Measurements from ENCODE around the gene ANKRD49.

The ANKRD49 gene

DNA sequence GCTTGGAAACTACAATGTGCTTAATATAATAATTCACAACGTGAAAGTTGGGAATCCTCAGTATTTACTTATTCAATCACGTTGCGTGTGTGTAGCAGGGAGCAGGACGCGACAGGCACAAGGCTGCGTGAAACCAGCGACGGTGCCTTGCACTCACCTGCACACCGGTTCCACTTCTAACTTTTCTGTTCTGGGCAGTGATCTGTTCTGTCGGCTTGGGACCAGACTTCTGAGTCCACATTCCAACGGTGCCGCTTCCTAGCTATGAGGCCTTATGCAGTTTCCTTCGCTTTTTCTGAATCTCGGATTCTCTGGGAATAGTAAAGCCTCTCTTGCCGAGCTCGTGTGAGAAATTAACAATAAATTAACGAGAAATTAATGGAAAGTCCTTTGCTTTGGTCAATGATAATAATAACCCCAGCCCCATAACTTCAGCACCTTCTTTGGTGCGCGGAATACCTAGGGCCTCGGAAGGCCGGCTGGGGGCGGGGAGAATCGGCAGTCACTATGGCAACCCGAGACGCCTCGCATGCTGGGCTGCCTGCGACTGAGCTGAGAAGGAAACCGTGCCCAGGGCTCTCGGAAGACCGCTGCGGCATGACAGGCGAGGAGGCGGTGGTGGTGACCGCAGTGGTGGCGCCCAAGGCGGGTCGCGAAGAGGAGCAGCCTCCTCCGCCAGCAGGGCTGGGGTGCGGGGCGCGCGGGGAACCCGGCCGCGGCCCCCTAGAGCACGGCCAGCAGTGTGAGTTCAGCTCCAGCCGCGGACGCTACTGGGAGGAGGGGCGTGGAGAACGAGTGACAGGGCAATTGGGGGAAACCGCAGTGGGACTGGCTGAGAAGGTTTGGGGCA, 18.4 kb downstream of the ANKRD49 start, which contains the start of gene C11orf97:
TSS of gene C11orf97 (plus strand) at position 530 of the 850 bp plus-strand sequence. CDS start at position 598, 68 bp downstream.
- Histone ChIP-seq H3K36me3 (ENCODE audit: control insufficient read depth, insufficient read depth, low read length, severe bottlenecking) (no peaks in the 10 kb centered on the region), H3K9me3 (ENCODE audit: control insufficient read depth, low read length) (no peaks in the 10 kb centered on the region), H3K4me1 (ENCODE audit: control insufficient read depth, insufficient read depth, low read length) (peaks cover 7% of the 10 kb centered on the region), H3K9ac (ENCODE audit: low read length) (peak within 1 kb of the TSS; percentile 30), H3K27me3 (replicated peaks; ENCODE audit: control insufficient read depth, insufficient read depth, low read length) (no peaks in the 10 kb centered on the region), H3K4me3 (ENCODE audit: low read length) (peak within 1 kb of the TSS; percentile 84)
- peak; percentile 68 for DNase-seq (ENCODE audit: low read depth)

DNA sequence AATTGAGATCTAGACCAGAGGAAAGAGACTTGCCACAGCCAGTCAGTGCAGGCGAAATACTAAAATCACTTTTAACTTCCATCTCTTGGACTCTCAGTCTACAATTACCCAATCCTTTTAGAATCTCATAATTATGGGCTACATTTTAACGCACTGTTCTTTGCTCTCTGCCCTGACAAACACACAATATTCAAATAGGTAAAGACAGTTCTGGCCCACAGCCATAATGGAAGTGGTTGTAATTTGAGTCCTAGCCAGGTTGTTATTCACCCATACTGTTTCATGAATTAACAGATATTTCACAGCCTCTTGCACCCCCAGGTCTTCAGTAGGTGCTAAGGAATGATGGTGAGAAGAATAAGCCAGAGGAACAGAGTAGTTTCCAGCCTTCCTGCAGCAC, 19.3 kb downstream of the ANKRD49 start:
- Histone ChIP-seq H3K36me3 (ENCODE audit: control insufficient read depth, insufficient read depth, low read length, severe bottlenecking) (no peaks in the 10 kb centered on the region), H3K9ac (ENCODE audit: low read length) (no peak overlapping the region), H3K4me3 (ENCODE audit: low read length) (peak overlapping the region; percentile 84), H3K27me3 (replicated peaks; ENCODE audit: control insufficient read depth, insufficient read depth, low read length) (no peaks in the 10 kb centered on the region), H3K4me1 (ENCODE audit: control insufficient read depth, insufficient read depth, low read length) (peaks cover 7% of the 10 kb centered on the region), H3K9me3 (ENCODE audit: control insufficient read depth, low read length) (no peaks in the 10 kb centered on the region)
- no peak for DNase-seq (ENCODE audit: low read depth)

DNA sequence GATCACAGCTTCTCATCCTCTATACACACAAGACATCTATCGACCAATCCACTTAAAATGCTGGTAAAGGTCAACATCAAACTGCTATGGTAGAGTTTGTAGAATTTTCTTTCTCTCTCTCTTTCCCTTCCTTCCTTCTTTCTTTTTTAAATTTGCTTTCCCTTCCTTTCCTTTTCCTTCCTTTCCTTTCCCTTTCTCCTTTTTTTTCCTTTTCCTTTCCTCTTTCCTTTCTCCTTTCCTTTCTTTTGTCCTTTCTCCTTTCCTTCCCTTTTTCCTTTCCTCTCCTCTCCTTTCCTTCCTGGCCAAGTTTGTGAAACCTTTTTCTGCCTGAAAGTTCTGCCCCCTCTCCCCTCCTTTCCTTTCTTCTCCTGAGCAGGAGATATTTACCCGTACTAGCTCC, 21.6 kb downstream of the ANKRD49 start:
- Histone ChIP-seq H3K9me3 (ENCODE audit: control insufficient read depth, low read length) (no peaks in the 10 kb centered on the region), H3K27me3 (replicated peaks; ENCODE audit: control insufficient read depth, insufficient read depth, low read length) (no peaks in the 10 kb centered on the region), H3K4me3 (ENCODE audit: low read length) (no peak overlapping the region), H3K36me3 (ENCODE audit: control insufficient read depth, insufficient read depth, low read length, severe bottlenecking) (no peaks in the 10 kb centered on the region), H3K4me1 (ENCODE audit: control insufficient read depth, insufficient read depth, low read length) (peaks cover 7% of the 10 kb centered on the region), H3K9ac (ENCODE audit: low read length) (no peak overlapping the region)
- no peak for DNase-seq (ENCODE audit: low read depth)

DNA sequence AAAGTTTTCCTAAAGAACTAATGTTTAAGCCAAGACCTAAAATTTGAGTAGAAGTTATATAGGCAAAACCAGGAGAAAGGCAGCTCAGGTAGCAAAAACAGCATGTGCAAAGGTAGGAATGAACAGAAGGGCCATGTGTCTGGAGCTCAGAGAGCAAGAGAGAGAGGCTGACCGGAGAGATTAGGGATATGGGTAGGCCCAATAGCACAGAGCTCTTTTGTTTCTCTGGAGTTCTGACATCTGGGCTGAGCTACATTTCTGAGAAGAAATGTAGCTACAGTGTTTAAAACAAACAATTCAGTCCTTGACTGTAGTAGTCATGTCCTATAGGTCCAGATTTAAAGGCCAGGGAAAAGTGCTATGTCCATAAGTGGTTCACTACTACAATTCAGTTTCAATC, 22.9 kb downstream of the ANKRD49 start:
- Histone ChIP-seq H3K9me3 (ENCODE audit: control insufficient read depth, low read length) (no peaks in the 10 kb centered on the region), H3K4me3 (ENCODE audit: low read length) (no peak overlapping the region), H3K36me3 (ENCODE audit: control insufficient read depth, insufficient read depth, low read length, severe bottlenecking) (no peaks in the 10 kb centered on the region), H3K4me1 (ENCODE audit: control insufficient read depth, insufficient read depth, low read length) (peaks cover 7% of the 10 kb centered on the region), H3K27me3 (replicated peaks; ENCODE audit: control insufficient read depth, insufficient read depth, low read length) (no peaks in the 10 kb centered on the region), H3K9ac (ENCODE audit: low read length) (no peak overlapping the region)
- no peak for DNase-seq (ENCODE audit: low read depth)

DNA sequence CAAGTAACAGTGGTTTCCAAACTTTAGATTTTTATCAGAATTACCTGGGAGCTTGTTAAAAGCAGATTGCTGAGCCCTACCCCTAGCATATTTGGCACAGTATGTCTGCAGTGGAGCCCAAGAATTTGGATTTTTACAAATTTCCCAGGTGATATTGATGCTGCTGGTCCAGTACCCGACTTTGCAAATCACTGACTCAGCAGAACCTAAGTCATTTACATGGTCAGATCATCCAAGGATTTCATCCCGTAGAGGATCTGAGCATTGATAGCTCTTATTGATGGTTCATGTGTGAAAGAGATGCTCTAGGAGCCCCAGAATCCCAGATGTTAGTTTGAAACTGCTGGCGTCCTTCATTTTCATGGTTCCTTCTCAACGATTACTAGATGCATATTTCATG, 24.5 kb downstream of the ANKRD49 start:
- Histone ChIP-seq H3K27me3 (replicated peaks; ENCODE audit: control insufficient read depth, insufficient read depth, low read length) (no peaks in the 10 kb centered on the region), H3K9me3 (ENCODE audit: control insufficient read depth, low read length) (no peaks in the 10 kb centered on the region), H3K4me1 (ENCODE audit: control insufficient read depth, insufficient read depth, low read length) (no peaks in the 10 kb centered on the region), H3K36me3 (ENCODE audit: control insufficient read depth, insufficient read depth, low read length, severe bottlenecking) (no peaks in the 10 kb centered on the region), H3K4me3 (ENCODE audit: low read length) (no peak overlapping the region), H3K9ac (ENCODE audit: low read length) (no peak overlapping the region)
- no peak for DNase-seq (ENCODE audit: low read depth)

DNA sequence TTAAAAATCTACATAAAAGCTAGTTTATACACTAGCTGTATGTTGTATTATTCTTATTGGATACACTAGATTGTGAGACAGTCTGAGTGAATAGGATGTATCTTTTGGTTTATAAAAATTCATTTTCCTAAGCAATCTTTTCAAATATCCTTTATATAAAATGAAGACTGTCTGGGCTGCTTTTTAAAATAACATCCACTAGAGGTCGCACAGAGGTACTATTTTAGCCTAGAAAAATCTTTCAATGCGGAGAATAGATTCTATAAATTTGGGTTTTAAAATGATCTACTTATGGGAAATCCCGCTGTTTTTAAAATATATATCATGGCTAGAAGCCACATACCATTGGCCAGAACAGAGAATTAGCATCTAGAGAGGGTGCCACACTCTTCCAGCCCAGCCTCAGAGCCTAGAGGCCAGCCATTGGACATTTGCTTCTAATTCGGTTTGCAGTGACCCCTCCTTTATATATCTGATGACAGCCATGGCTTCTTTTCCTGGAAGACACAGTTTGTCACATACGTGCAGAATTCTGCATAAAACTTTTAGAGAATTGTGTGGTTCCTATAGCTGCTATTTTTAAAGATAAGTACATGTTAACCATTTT, 25.8 kb downstream of the ANKRD49 start:
- H3K9me3 ChIP-seq (ENCODE audit: control insufficient read depth, low read length), result no peaks in the 10 kb centered on the region
- no peak overlapping the region for H3K4me3 ChIP-seq (ENCODE audit: low read length)
- peak; percentile 83 for DNase-seq (ENCODE audit: low read depth)
- no peaks in the 10 kb centered on the region for H3K36me3 ChIP-seq (ENCODE audit: control insufficient read depth, insufficient read depth, low read length, severe bottlenecking)
- H3K9ac ChIP-seq (ENCODE audit: low read length), result no peak overlapping the region
- no peaks in the 10 kb centered on the region for H3K27me3 ChIP-seq (replicated peaks; ENCODE audit: control insufficient read depth, insufficient read depth, low read length)
- H3K4me1 ChIP-seq (ENCODE audit: control insufficient read depth, insufficient read depth, low read length), result no peaks in the 10 kb centered on the region

DNA sequence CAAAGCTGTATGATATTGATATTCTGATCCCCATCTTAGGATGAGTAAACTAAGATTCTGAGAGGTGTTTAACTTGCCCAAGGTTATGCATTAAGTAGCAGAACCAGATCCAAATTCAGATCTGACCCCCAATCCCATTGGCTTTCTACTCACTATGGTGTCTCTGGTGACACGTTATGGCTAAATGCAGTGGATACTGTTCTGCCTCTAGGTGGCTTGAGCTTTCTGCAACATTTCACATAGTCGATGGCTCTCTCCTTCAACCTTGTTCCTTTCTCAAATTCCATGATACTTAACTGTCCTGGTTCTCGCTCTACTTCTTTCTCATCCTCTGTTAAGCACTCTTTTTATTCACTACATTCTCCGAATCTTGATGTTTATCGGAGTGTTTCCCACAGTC, 27.9 kb downstream of the ANKRD49 start:
- DNase-seq (ENCODE audit: low read depth), result peak; percentile 38
- H3K4me1 ChIP-seq (ENCODE audit: control insufficient read depth, insufficient read depth, low read length), result peaks cover 7% of the 10 kb centered on the region
- no peak overlapping the region for H3K9ac ChIP-seq (ENCODE audit: low read length)
- H3K27me3 ChIP-seq (replicated peaks; ENCODE audit: control insufficient read depth, insufficient read depth, low read length), result no peaks in the 10 kb centered on the region
- no peaks in the 10 kb centered on the region for H3K36me3 ChIP-seq (ENCODE audit: control insufficient read depth, insufficient read depth, low read length, severe bottlenecking)
- no peak overlapping the region for H3K4me3 ChIP-seq (ENCODE audit: low read length)
- H3K9me3 ChIP-seq (ENCODE audit: control insufficient read depth, low read length), result no peaks in the 10 kb centered on the region

DNA sequence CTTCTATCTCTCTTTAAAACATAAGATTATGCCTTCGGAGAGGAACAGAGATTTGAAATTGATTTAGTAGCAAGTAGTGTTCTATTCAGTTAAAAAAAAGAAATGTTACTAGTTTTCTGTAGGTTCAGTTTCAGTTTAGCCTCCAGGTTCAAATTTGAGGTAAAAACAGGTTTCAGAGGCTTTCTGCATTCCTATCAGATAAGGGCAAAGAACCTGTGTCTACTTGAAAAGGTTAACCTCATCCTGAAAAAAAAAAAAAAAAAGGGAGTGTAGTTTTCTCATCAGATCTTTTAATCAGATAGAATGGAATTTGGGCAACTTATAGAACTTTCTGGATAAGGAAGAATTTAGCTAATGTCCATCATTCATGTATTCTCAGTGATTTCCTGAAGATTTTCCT, 30.6 kb downstream of the ANKRD49 start:
- H3K4me1 ChIP-seq (ENCODE audit: control insufficient read depth, insufficient read depth, low read length), result peaks cover 7% of the 10 kb centered on the region
- H3K4me3 ChIP-seq (ENCODE audit: low read length), result no peak overlapping the region
- no peak overlapping the region for H3K9ac ChIP-seq (ENCODE audit: low read length)
- H3K27me3 ChIP-seq (replicated peaks; ENCODE audit: control insufficient read depth, insufficient read depth, low read length), result no peaks in the 10 kb centered on the region
- no peak for DNase-seq (ENCODE audit: low read depth)
- no peaks in the 10 kb centered on the region for H3K36me3 ChIP-seq (ENCODE audit: control insufficient read depth, insufficient read depth, low read length, severe bottlenecking)
- H3K9me3 ChIP-seq (ENCODE audit: control insufficient read depth, low read length), result no peaks in the 10 kb centered on the region

DNA sequence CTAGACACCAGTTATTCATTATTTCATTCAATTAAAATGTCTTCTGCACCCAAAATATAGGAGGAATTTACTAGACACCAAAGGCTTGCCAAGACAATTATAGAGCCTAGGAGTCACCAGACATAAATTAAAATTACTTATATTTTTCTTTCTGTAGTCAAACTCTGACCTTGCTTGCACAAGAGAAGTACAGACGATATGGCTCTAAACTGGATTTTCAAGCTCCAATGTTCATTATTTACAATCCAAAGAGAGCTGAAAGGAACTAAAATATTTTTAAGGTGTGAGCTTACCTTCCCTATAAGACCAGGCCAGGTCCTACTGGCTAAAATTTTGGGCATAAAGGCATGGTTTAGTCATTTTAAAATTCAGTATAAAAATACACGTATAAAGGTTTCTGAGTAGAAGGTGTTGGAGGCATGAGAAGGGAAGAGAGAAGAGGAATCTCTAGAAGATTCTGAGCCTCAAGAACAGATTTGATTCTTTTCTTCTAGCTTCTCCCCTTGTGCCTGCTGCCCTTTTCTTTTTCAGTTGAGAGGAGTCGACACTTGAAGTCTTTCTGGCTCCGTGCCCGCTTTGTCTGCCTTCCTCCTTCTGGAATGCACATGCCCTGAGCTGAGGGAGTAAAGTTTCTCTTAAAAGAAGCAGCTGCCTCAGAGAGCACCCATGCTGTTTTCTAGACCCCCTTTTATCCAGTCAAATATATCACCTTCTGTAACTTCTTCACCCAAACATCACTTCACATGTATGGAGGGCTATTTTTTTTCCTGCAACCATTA, 32.0 kb downstream of the ANKRD49 start:
- Histone ChIP-seq H3K27me3 (replicated peaks; ENCODE audit: control insufficient read depth, insufficient read depth, low read length) (no peaks in the 10 kb centered on the region), H3K36me3 (ENCODE audit: control insufficient read depth, insufficient read depth, low read length, severe bottlenecking) (no peaks in the 10 kb centered on the region), H3K9me3 (ENCODE audit: control insufficient read depth, low read length) (no peaks in the 10 kb centered on the region), H3K4me1 (ENCODE audit: control insufficient read depth, insufficient read depth, low read length) (peaks cover 7% of the 10 kb centered on the region), H3K9ac (ENCODE audit: low read length) (no peak overlapping the region), H3K4me3 (ENCODE audit: low read length) (no peak overlapping the region)
- DNase-seq (ENCODE audit: low read depth), result peak; percentile 79

DNA sequence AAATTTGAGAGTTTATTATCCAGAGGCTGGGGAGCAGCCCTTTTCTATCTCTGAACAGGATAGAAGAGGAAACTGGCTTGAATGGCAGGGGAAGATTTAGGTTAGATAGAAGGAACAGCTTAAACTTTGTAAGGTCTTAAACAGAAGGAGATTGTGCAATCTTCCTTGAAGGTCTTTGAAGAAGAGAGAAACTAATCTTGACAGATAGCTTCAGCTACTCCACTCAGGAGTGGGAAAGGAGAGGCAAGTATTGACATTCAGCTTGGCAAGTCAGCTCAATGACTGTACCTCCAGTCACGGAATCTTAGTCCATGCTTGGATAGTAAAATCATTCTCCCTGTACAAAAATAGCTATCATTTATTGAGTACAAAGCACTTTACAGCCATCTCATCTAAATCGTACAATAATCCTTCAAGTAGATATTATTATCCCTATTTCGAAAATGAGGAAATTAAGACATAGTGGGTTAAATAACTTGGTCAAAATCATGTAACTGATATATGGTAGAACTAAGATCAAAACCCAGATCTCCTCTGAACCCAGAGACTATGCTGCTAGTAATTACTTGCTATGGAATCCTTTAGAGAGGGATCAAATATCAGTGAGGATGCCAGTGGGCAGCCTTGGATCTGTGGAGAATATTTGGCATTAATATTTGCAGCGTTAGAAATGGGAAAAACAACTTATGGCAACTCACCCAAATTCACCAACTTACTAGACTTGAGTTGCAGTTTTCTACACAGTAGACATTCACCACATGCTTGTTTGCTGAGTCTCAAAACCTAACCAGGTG, 33.1 kb downstream of the ANKRD49 start:
- no peak for DNase-seq (ENCODE audit: low read depth)
- H3K9ac ChIP-seq (ENCODE audit: low read length), result no peak overlapping the region
- no peaks in the 10 kb centered on the region for H3K9me3 ChIP-seq (ENCODE audit: control insufficient read depth, low read length)
- H3K4me3 ChIP-seq (ENCODE audit: low read length), result no peak overlapping the region
- peaks cover 7% of the 10 kb centered on the region for H3K4me1 ChIP-seq (ENCODE audit: control insufficient read depth, insufficient read depth, low read length)
- no peaks in the 10 kb centered on the region for H3K36me3 ChIP-seq (ENCODE audit: control insufficient read depth, insufficient read depth, low read length, severe bottlenecking)
- no peaks in the 10 kb centered on the region for H3K27me3 ChIP-seq (replicated peaks; ENCODE audit: control insufficient read depth, insufficient read depth, low read length)
